ENCODE data around the gene NPR2.
A peak's percentile ranks its signal among the peaks of the same experiment; 100 is the strongest.

The NPR2 gene

DNA sequence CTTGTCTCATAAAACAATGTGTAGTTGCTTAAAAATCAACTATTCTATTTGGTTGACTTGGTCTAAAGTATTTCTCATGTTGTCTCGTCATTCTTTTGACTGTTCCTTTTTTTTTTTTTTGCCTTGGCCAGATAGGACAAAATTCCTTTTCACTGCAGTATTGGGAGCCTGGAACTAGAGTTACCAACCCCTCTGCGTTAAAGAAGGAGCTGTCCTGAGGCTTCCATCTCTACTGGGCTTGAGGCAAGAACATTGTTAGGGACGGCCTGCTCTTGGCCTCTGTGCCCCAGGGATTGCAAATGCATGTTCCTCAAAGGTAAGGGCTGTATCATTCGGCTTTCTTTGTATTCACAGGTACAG is 1.4 kb upstream of the NPR2 start:
- Histone ChIP-seq H3K9me3 (ENCODE audit: severe bottlenecking) (no peaks in the 10 kb centered on the region), H3K4me3 (ENCODE audit: low read depth, low read length) (no peak overlapping the region; the same call in 1 of the 2 replicates), H3K36me3 (peaks cover 19% of the 10 kb centered on the region), H3K27me3 (ENCODE audit: insufficient read depth, low read depth, severe bottlenecking) (no peaks in the 10 kb centered on the region), H3K27ac (peak overlapping the region; percentile 98)
- TF ChIP-seq, protein P1, sequence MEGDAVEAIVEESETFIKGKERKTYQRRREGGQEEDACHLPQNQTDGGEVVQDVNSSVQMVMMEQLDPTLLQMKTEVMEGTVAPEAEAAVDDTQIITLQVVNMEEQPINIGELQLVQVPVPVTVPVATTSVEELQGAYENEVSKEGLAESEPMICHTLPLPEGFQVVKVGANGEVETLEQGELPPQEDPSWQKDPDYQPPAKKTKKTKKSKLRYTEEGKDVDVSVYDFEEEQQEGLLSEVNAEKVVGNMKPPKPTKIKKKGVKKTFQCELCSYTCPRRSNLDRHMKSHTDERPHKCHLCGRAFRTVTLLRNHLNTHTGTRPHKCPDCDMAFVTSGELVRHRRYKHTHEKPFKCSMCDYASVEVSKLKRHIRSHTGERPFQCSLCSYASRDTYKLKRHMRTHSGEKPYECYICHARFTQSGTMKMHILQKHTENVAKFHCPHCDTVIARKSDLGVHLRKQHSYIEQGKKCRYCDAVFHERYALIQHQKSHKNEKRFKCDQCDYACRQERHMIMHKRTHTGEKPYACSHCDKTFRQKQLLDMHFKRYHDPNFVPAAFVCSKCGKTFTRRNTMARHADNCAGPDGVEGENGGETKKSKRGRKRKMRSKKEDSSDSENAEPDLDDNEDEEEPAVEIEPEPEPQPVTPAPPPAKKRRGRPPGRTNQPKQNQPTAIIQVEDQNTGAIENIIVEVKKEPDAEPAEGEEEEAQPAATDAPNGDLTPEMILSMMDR (IDR thresholded peaks at IDR 0.05; ENCODE audit: low read depth, low read length) = no peak
- no peak for DNase-seq

DNA sequence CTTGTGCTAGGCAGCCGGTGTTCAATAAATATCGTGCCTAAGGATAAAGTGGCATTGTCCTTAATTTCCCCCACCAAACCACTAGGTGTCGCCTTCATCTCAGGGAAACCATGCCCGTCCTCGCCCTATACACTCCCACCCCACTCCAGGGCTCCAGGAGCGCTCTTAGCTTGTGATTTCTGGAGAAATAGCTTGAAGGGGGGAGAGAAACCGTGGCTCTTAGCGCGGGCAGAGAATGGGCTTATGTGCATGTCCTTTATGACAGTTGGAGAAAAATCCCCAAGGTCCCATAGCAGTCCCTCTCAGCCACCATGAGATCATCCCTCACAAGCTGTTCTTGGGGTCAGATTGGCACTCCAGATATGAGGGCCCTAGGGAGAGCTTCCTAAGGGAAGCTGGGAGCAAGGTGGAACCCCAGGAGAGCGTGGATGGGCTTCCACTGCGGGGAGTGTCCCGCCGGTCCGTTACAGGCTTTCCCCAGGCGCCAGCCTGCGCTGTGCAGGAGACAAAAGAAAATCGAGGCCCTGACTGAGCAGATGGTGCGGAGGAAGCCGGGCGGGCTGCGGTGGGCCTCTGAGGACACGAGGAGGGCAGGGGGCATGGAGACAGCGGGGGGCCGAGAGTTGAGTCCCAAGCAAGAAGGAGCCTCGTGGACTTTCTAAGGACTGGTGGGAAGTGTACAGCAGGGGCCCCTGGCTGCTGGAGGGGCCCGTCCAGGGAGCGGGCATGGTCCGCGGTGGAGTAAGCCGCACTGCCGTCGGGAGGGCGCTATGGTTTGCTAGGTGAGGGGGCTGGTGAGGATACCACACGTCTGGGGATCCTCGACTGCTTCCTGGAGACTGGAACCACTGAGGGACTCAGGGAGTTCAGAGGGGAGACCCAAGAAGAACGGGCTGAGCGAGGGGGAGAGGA is 750 bp upstream of the NPR2 start:
- TF ChIP-seq, protein P1 (IDR thresholded peaks at IDR 0.05; ENCODE audit: low read depth, low read length) = peak; percentile 80
- DNase-seq = peak; percentile 88
- no peaks in the 10 kb centered on the region for H3K9me3 ChIP-seq (ENCODE audit: severe bottlenecking)

GRCh38 chr9:35792024-35792813 is 828 bp downstream of the NPR2 start:
- H3K27me3 ChIP-seq (ENCODE audit: insufficient read depth, low read depth, severe bottlenecking) = no peaks in the 10 kb centered on the region
- H3K9me3 ChIP-seq (ENCODE audit: severe bottlenecking) = no peaks in the 10 kb centered on the region
- peak overlapping the region; percentile 89 for H3K27ac ChIP-seq
- TF ChIP-seq, protein P1 (IDR thresholded peaks at IDR 0.05; ENCODE audit: low read depth, low read length) = no peak
- H3K36me3 ChIP-seq = peaks cover 34% of the 10 kb centered on the region
- H3K4me3 ChIP-seq (ENCODE audit: low read depth, low read length) = peak overlapping the region; percentile 63
- DNase-seq = no peak

More for the DNA sequence above, 750 bp upstream of the NPR2 start:
- Histone ChIP-seq H3K27ac (peak overlapping the region; percentile 98), H3K27me3 (ENCODE audit: insufficient read depth, low read depth, severe bottlenecking) (no peaks in the 10 kb centered on the region), H3K36me3 (peaks cover 22% of the 10 kb centered on the region), H3K4me3 (ENCODE audit: low read depth, low read length) (peak overlapping the region; percentile 66)

- TF ChIP-seq, protein P1 (IDR thresholded peaks at IDR 0.05; ENCODE audit: low read depth, low read length) = no peak
- H3K9me3 ChIP-seq (ENCODE audit: severe bottlenecking) = no peaks in the 10 kb centered on the region
- peaks cover 35% of the 10 kb centered on the region for H3K36me3 ChIP-seq
- peak overlapping the region; percentile 18 for H3K4me3 ChIP-seq (ENCODE audit: low read depth, low read length)
- DNase-seq = no peak
- peak overlapping the region; percentile 57 for H3K27ac ChIP-seq
- no peaks in the 10 kb centered on the region for H3K27me3 ChIP-seq (ENCODE audit: insufficient read depth, low read depth, severe bottlenecking)
These were observed 1.4 kb downstream of the NPR2 start for GRCh38 chr9:35792826-35793225.

DNA sequence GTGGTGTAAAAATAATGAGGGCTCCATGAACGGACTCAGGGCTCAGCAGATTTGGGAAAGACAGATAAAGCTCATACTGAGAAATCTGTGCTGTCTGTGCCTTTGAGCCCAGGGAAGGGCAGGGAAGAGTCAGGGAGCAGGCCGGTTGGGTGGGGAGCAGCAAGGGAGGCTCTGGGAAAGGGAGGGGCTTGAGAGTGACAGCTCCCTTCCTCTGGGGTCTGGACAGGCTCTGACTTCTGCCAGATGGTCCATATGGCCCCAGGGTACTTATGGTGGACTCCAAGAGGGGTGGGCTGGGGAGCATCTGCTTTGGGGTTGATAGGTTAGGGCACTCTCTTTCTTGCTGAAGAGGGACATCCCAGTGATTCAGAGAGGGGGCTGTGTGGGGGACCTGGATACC is 2.1 kb downstream of the NPR2 start:
- TF ChIP-seq, protein P1 (IDR thresholded peaks at IDR 0.05; ENCODE audit: low read depth, low read length) = no peak
- H3K9me3 ChIP-seq (ENCODE audit: severe bottlenecking) = no peaks in the 10 kb centered on the region
- peak overlapping the region; percentile 18 for H3K4me3 ChIP-seq (ENCODE audit: low read depth, low read length)
- H3K36me3 ChIP-seq = peaks cover 36% of the 10 kb centered on the region
- DNase-seq = peak; percentile 70
- H3K27ac ChIP-seq = peak overlapping the region; percentile 57
- H3K27me3 ChIP-seq (ENCODE audit: insufficient read depth, low read depth, severe bottlenecking) = no peaks in the 10 kb centered on the region

All from WERI-Rb-1 (cell line).